Measurements from ENCODE around the gene B4GALT6.

- TF ChIP-seq CTCF (IDR thresholded peaks at IDR 0.05; ENCODE audit: poor library complexity) (no peak), EZH2phosphoT487 (IDR thresholded peaks at IDR 0.05; ENCODE audit: low read depth, severe bottlenecking, unreplicated experiment) (no peak)
These were observed 70.3 kb downstream of the B4GALT6 start for GRCh38 chr18:31614044-31614443.

Measured in hepatocyte (in vitro differentiated cells).